Heart left ventricle (tissue), 16 donors: ENCODE data around the gene UBE2D1. TPM values are rescaled to one million over a fixed set of nuclear protein-coding genes. Genes with fewer than 3 reads are reported as not detected.
A peak's percentile ranks its signal among the peaks of the same experiment; 100 is the strongest.

Source experiments
- ATAC-seq, 4 donors: fragments of 200-7000 bp; cut with Tn5 transposase; one replicate each; pipeline ENCODE4 v1.9.1; 2020 to 2022; ENCODE audit warnings: moderate library complexity in 4 of 4, mild to moderate bottlenecking in 3 of 4, moderate number of reproducible peaks in 1 of 4
- DNase-seq, 5 donors: peaks; one replicate each; pipeline ENCODE4 v3.0.0-alpha.2; 2020
- H3K27ac ChIP-seq, 12 donors: fragments of 200-600 bp; sonication (generic) in 4 of 12; one replicate each; pipeline versions ENCODE4 v1.5.0 to v1.8.0; 2016 to 2022; ENCODE audit warnings: mild to moderate bottlenecking in 2 of 12
- H3K27me3 ChIP-seq, 9 donors: fragments of 200-600 bp; sonication (generic) in 2 of 9; one replicate each; pipeline versions ENCODE4 v1.5.1 to v1.8.0; 2016 to 2022; ENCODE audit warnings: mild to moderate bottlenecking in 3 of 9
- H3K36me3 ChIP-seq, 9 donors: fragments of 200-600 bp; sonication (generic) in 2 of 9; one replicate each; pipeline versions ENCODE4 v1.5.0 to v1.8.0; 2018 to 2022; ENCODE audit warnings: mild to moderate bottlenecking in 2 of 9
- H3K4me1 ChIP-seq, 12 donors: fragments of 200-600 bp; sonication (generic) in 4 of 12; one replicate each; pipeline versions ENCODE4 v1.5.0 to v1.8.0; 2016 to 2022; ENCODE audit warnings: mild to moderate bottlenecking in 3 of 12
- H3K4me3 ChIP-seq, 12 donors: fragments of 200-600 bp; sonication (generic) in 4 of 12; one replicate each; pipeline versions ENCODE4 v1.5.0 to v1.8.0; 2017 to 2022; ENCODE audit warnings: mild to moderate bottlenecking in 9 of 12, moderate library complexity in 4 of 12
- H3K9me3 ChIP-seq, 12 donors: fragments of 200-600 bp; sonication (generic) in 4 of 12; one replicate each; pipeline versions ENCODE4 v1.5.0 to v1.8.0; 2016 to 2022; ENCODE audit warnings: mild to moderate bottlenecking in 1 of 12
- CTCF ChIP-seq, 12 donors: fragments of 200-600 bp; sonication (generic) in 4 of 12; IDR thresholded peaks; one replicate each; pipeline versions ENCODE4 v1.5.0 to v1.8.0; 2018 to 2022; ENCODE audit warnings: antibody characterized with exemption in 12 of 12, mild to moderate bottlenecking in 5 of 12
- POLR2A ChIP-seq, 2 donors: fragments of 450-650 bp; IDR thresholded peaks; one replicate each; pipeline ENCODE4 v1.6.1; 2017; ENCODE audit warnings: antibody characterized with exemption in 2 of 2, mild to moderate bottlenecking in 2 of 2, moderate library complexity in 2 of 2
- WGBS, 4 donors: extraction: QIAGEN DNeasy Blood & Tissue Kit in 2 of 4; methylation state at CpG; one replicate each; pipeline versions ENCODE4 v1.1.5 to v1.1.7; 2013 to 2018; 5-methylcytosine and 5-hydroxymethylcytosine counted together
- intact Hi-C, 10 donors: fragments of 100-400 bp; cut with DNase I; formaldehyde crosslinking; loops; one replicate each; pipeline versions ENCODE4 v1.11.1 to v1.14.2; 2022
- polyA plus RNA-seq, 2 donors: library from polyadenylated mRNA; stranded (reverse); fragments of 200-250 nt; gene quantifications; one replicate each; pipeline ENCODE4 v1.2.3, GENCODE V29; 2013
- total RNA-seq, 9 donors: library from RNA; depleted of rRNA in 2 of 9; stranded (reverse); fragments of >200 nt in 2 of 9; fragmentation: NEBNext Ultra II Directional in 3 of 9; extraction: Animal tissue kit (Norgen Biotek cat#: 25700) in 3 of 9; gene quantifications; one replicate each; pipeline versions ENCODE4 v1.1.0 to v1.2.4, GENCODE V29; 2016 to 2023
- donor health status: ischemic (EF 13 %, LVEDD 7.1; RV severe dilation, severe dysfunction).
- donor health status: healthy with polysubstance abuse.
- donor health status: DM: no; HTN: yes; CAD: no.
- donor health status: DM: no; HTN: no; CAD: no.
- donor health status: ischemic (EF 25% LVEDD 6.9; RV normal size, moderate dysfunction).
- donor health status: ischemic (EF 25% LVEDD 5.7; RV mildly dilated, moderate dysfunction).
- donor health status: healthy.
- donor health status: DM: yes; HTN: yes; CAD: no.
- donor health status: ischemic (EF 35%, LVEDD 5.7; RV mildly dilated, moderate dysfunction).
- donor health status: nonischemic (EF 11% LVEDD 7.7; RV severe dilation, severe dysfunction).
- donor health status: DM: yes; HTN: yes; CAD: no.
- donor health status: PGD.
- donor health status: ischemic (EF 29% LVEDD 5.4; RV normal size, mild dysfunction).
- donor health status: nonischemic (EF 23%, LVEDD 6.1; RV moderate dilation, normal function).

The UBE2D1 gene
- total and polyA plus RNA-seq, 11 donors, result 16.9 to 84.2 (median 50.2) TPM

GRCh38 chr10:58341947-58342346 lies 7.1 kb downstream of the UBE2D1 start:
- H3K9me3 ChIP-seq, result no peaks in the 10 kb centered on the region
- peak overlapping the region in 6 of 12 donors; percentile 16 to 42 (median 21) for H3K27ac ChIP-seq
- intact Hi-C loops, result no loop called here
- ATAC-seq (peak in 2 of 4 donors; percentile 42 to 54), DNase-seq (no peak)
- no peak for TF ChIP-seq POLR2A (IDR thresholded peaks at IDR 0.05)
- no peak for TF ChIP-seq CTCF (IDR thresholded peaks at IDR 0.05)
- H3K4me1 ChIP-seq, result peaks cover 0 to 55% (median 25%) of the 10 kb centered on the region in 12 donors
- peaks cover 0 to 3% (median 0%) of the 10 kb centered on the region in 9 donors for H3K36me3 ChIP-seq
- H3K27me3 ChIP-seq, result no peaks in the 10 kb centered on the region
- H3K4me3 ChIP-seq, result peak overlapping the region in 2 of 12 donors; percentile 5 to 6
- 55 to 70% (median 59%) methylated on average over 1 of the region's 1 CpG for WGBS, 4 donors

GRCh38 chr10:58347967-58348366 lies 13.2 kb downstream of the UBE2D1 start:
- peaks cover 0 to 3% (median 0%) of the 10 kb centered on the region in 9 donors for H3K36me3 ChIP-seq
- intact Hi-C loops, result no loop called here
- peaks cover 0 to 59% (median 28%) of the 10 kb centered on the region in 12 donors for H3K4me1 ChIP-seq
- peak overlapping the region in 1 of 12 donors; percentile 66 for H3K27ac ChIP-seq
- H3K27me3 ChIP-seq, result no peaks in the 10 kb centered on the region
- no peaks in the 10 kb centered on the region for H3K9me3 ChIP-seq
- no peak for ATAC-seq
- TF ChIP-seq POLR2A (IDR thresholded peaks at IDR 0.05) (no peak), CTCF (IDR thresholded peaks at IDR 0.05) (no peak)
- DNase-seq, result no peak
- no peak overlapping the region for H3K4me3 ChIP-seq
- WGBS, 4 donors, result 38 to 52% (median 45%) methylated on average over 1 of the region's 1 CpG

- H3K4me1 ChIP-seq, result peaks cover 0 to 66% (median 32%) of the 10 kb centered on the region in 12 donors
- no peaks in the 10 kb centered on the region for H3K27me3 ChIP-seq
- H3K4me3 ChIP-seq, result no peak overlapping the region
- 86 to 91% (median 88%) methylated on average over 2 of the region's 2 CpGs for WGBS, 4 donors
- H3K36me3 ChIP-seq, result peaks cover 0 to 3% (median 0%) of the 10 kb centered on the region in 9 donors
- peak overlapping the region in 1 of 12 donors; percentile 66 for H3K27ac ChIP-seq
- ATAC-seq (no peak), DNase-seq (no peak)
- no peak for TF ChIP-seq POLR2A (IDR thresholded peaks at IDR 0.05)
- intact Hi-C loops, result no loop called here
- no peaks in the 10 kb centered on the region for H3K9me3 ChIP-seq
Measured at GRCh38 chr10:58348571-58349033, 13.8 kb downstream of the UBE2D1 start.

GRCh38 chr10:58350023-58350422 lies 15.2 kb downstream of the UBE2D1 start:
- TF ChIP-seq POLR2A (IDR thresholded peaks at IDR 0.05), result no peak
- no peak for TF ChIP-seq CTCF (IDR thresholded peaks at IDR 0.05)
- 69 to 78% (median 71%) methylated on average over 2 of the region's 2 CpGs for WGBS, 4 donors
- no peaks in the 10 kb centered on the region for H3K9me3 ChIP-seq
- DNase-seq (no peak), ATAC-seq (no peak)
- peaks cover 0 to 3% (median 0%) of the 10 kb centered on the region in 9 donors for H3K36me3 ChIP-seq
- no peaks in the 10 kb centered on the region for H3K27me3 ChIP-seq
- peak overlapping the region in 1 of 12 donors; percentile 53 for H3K27ac ChIP-seq
- intact Hi-C loops, result no loop called here
- no peak overlapping the region for H3K4me3 ChIP-seq
- H3K4me1 ChIP-seq, result peaks cover 0 to 67% (median 30%) of the 10 kb centered on the region in 12 donors
